Measurements from ENCODE around the gene MME. TPM values are rescaled to one million over a fixed set of nuclear protein-coding genes. Genes with fewer than 3 reads are reported as not detected.

Gene MME
- total RNA-seq, 1 donor from 2014 or later, result 31.7 TPM

DNA sequence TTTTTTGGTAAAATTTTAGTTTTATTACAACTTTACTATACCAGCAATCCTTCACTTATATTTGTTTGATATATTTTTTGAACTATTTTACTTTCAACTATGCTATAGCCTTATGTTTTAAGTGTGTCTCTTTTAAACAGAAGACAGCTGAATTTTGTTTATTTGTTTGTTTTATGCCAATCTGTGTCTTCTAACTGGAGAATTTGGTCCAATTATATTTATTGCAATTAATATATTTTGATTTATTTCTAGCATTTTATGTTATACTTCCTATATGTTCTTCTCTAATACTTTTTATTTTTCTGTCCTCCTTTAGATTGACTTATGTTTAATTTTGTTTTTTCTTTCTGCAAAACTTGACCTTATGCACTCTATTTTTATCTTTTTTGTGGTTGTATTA lies 4.9 kb upstream of the MME start:
- H3K9me3 Mint-ChIP-seq, result peaks cover 13% of the 10 kb centered on the region
- H3K27ac Mint-ChIP-seq, result no peak overlapping the region
- peaks cover 16% of the 10 kb centered on the region for H3K27me3 Mint-ChIP-seq (ENCODE audit: low read depth)
- no peak for DNase-seq (ENCODE audit: low spot score in 2 of 2, unreplicated experiment in 2 of 2)
- peaks cover 20% of the 10 kb centered on the region for H3K4me1 Mint-ChIP-seq
- H3K36me3 Mint-ChIP-seq, result no peaks in the 10 kb centered on the region
- no peak overlapping the region for H3K4me3 Mint-ChIP-seq
- TF ChIP-seq, protein P1, sequence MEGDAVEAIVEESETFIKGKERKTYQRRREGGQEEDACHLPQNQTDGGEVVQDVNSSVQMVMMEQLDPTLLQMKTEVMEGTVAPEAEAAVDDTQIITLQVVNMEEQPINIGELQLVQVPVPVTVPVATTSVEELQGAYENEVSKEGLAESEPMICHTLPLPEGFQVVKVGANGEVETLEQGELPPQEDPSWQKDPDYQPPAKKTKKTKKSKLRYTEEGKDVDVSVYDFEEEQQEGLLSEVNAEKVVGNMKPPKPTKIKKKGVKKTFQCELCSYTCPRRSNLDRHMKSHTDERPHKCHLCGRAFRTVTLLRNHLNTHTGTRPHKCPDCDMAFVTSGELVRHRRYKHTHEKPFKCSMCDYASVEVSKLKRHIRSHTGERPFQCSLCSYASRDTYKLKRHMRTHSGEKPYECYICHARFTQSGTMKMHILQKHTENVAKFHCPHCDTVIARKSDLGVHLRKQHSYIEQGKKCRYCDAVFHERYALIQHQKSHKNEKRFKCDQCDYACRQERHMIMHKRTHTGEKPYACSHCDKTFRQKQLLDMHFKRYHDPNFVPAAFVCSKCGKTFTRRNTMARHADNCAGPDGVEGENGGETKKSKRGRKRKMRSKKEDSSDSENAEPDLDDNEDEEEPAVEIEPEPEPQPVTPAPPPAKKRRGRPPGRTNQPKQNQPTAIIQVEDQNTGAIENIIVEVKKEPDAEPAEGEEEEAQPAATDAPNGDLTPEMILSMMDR (IDR thresholded peaks at IDR 0.05; ENCODE audit: unreplicated experiment), result no peak

DNA sequence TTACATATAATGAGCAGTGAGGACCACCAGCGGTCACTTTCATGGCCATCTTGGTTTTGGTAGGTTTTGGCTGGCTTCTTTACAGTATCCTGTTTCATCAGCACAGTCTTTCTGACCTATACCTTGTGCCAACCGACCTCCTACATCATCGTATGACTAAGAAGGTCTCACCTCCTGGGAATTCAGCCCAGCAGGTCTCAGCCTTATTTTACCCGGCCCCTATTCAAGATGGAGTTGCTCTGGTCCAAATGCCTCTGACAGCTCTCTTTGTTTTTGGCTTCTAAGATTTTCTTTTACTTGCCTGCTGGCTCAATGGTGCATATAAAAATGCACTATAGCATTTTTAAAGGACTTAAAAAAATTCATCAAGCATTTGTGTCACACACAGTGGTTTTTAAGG lies 3.2 kb upstream of the MME start:
- DNase-seq (ENCODE audit: low spot score in 2 of 2, unreplicated experiment in 2 of 2), result no peak
- H3K4me3 Mint-ChIP-seq, result no peak overlapping the region
- peaks cover 25% of the 10 kb centered on the region for H3K4me1 Mint-ChIP-seq
- peaks cover 24% of the 10 kb centered on the region for H3K27me3 Mint-ChIP-seq (ENCODE audit: low read depth)
- TF ChIP-seq, protein P1 (IDR thresholded peaks at IDR 0.05; ENCODE audit: unreplicated experiment), result no peak
- H3K36me3 Mint-ChIP-seq, result no peaks in the 10 kb centered on the region
- H3K9me3 Mint-ChIP-seq, result peaks cover 13% of the 10 kb centered on the region
- no peak overlapping the region for H3K27ac Mint-ChIP-seq

DNA sequence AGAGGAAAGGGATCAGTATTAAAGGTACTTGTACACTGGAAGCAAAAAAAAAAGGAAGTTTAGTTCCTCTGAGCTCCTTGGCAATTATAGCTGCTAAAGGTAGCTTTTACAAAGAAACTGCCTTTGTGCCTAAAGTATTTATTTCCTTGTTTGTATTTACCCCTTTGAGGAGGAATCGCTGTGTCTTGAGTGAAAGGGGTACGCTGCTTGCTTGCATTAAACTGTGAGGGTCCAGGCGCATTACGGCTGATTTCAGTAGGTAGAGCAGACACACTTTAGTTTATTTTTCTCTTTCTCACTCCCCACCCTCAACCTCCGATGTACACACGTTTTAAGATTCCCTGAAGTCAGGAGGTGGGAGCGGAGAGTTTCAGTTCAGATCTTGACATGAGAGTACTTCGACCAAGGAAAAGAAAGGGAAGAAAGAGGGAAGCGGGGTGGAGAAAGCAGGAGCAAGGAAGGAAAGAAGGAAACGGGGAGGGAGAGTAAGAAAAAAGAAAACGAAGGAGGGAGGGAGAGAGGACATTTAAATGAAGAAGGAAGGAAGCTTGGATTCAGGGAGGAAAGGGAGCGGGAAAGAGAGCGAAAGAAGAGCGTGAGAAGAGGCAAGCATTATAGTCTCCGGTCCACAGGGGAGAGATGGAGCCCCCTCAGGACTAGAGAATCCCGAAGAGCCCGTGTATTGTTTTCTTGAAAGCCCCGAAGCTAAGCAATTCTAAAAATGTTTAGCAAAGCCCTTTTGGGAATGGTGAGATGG lies 1.2 kb upstream of the MME start:
- DNase-seq (ENCODE audit: low spot score in 2 of 2, unreplicated experiment in 2 of 2), result no peak
- Mint-ChIP-seq H3K27me3 (ENCODE audit: low read depth) (peaks cover 24% of the 10 kb centered on the region), H3K27ac (peak overlapping the region; percentile 8), H3K9me3 (peaks cover 12% of the 10 kb centered on the region), H3K4me3 (peak overlapping the region; percentile 74), H3K4me1 (peaks cover 28% of the 10 kb centered on the region), H3K36me3 (no peaks in the 10 kb centered on the region)
- TF ChIP-seq, protein P1 (IDR thresholded peaks at IDR 0.05; ENCODE audit: unreplicated experiment), result no peak

DNA sequence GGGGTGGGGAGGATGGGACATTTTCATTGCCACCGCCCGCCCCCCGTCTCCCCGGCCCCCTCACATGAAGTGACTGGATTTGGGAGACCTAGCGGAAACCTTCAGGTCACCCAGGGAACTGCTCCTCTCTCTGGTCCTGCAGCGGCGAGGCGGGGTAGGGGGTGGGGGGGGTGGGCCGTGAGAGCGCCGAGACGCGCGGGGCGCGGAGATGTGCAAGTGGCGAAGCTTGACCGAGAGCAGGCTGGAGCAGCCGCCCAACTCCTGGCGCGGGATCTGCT lies 712 bp upstream of the MME start:
- no peaks in the 10 kb centered on the region for H3K36me3 Mint-ChIP-seq
- peak in 1 of 2 experiments; percentile 39 for DNase-seq (ENCODE audit: low spot score in 2 of 2, unreplicated experiment in 2 of 2)
- H3K9me3 Mint-ChIP-seq, result peaks cover 10% of the 10 kb centered on the region

DNA sequence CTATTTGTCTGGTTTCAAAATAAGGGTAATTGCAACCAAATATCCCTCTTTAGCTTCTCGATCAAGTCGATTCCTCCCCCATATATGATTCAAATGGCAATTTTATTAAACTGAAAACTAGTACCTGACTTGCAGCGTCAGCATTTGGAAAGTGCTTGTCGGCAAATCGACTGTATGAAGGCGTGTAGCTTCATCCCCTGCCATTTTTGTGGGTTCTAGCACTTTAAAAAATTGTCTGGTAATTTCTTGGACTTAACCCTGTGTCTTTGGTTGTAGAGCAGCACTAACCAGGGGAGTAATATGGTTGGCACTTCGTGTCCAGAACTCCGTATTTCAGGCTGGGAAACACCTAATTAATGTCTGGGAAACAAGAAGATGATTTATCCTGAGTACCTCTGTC lies 573 bp downstream of the MME start:
- Mint-ChIP-seq H3K4me1 (peaks cover 28% of the 10 kb centered on the region), H3K27me3 (ENCODE audit: low read depth) (peaks cover 24% of the 10 kb centered on the region), H3K4me3 (peak overlapping the region; percentile 74), H3K36me3 (peaks cover 1% of the 10 kb centered on the region), H3K27ac (no peak overlapping the region), H3K9me3 (peaks cover 4% of the 10 kb centered on the region)
- TF ChIP-seq, protein P1 (IDR thresholded peaks at IDR 0.05; ENCODE audit: unreplicated experiment), result no peak
- no peak for DNase-seq (ENCODE audit: low spot score in 2 of 2, unreplicated experiment in 2 of 2)

More for the DNA sequence above, 712 bp upstream of the MME start:
- H3K4me3 Mint-ChIP-seq, result peak overlapping the region; percentile 74
- H3K4me1 Mint-ChIP-seq, result peaks cover 28% of the 10 kb centered on the region
- TF ChIP-seq, protein P1 (IDR thresholded peaks at IDR 0.05; ENCODE audit: unreplicated experiment), result no peak
- H3K27me3 Mint-ChIP-seq (ENCODE audit: low read depth), result peaks cover 24% of the 10 kb centered on the region
- no peak overlapping the region for H3K27ac Mint-ChIP-seq
